HL-60/S4 treated with phorbol 12-myristate 13-acetate at 8.2 ng/mL for 4 days and 3 days (cell line): Measurements from ENCODE around the gene SLC23A2.
"Not testable (repeated sequence)": the region's sequence is repeated elsewhere in the genome, so short reads cannot be mapped to it uniquely, and the experiment has no call there.

ENCODE experiments used
- in situ Hi-C: fragments of 300-500 bp; cut with MboI; formaldehyde crosslinking; loops from 2 replicates; pipeline ENCODE4 v1.15.0; 2022; ENCODE audit warnings: low sequenced_read_pairs

Gene SLC23A2

DNA sequence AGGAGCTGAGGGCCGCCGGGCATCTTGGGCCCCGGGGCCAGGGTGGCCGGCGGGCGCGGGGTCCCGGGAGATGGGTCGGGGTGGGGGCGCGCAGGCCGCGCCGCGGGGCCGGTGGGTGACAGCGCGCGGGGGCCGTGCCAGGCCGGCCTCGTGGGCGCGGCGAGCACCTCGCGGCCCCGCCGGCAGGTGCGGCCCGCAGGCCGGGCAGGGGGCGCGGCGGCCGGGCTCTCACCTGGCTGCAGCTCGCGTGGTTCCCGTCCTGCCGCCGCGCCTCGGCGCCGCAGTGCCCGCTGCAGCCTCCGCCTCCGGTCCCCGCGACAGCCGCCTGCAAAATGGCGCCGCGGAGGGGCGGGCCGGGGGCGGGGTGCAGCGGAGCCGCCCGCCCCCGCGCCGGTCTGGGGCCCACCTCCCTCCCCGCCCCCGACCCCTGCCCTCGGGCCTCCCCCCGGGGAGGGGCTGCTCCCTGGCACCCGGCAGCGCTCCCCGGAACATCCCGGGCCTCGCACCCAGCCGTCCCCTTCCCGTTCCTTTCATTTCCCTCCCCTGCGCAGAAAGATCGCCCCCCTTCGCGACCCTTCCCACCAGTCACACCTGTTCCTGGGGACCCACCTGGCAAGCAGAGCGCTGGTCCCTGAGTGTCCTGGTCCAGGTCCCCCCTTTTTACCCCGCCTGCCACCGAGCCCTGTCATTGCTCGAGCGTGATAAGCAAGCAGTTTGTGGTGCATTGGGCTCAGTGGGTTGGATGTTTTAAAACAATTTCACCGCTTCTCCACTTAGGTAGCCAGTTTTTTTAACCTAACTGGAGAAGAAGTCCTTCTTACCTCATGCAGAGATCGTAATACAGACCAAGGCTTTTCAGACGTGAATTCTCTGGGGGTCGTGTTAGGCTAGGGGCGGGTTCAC lies at the start of gene SLC23A2:
Gene SLC23A2, minus strand, starts transcription at position 337 of the 903 bp plus-strand sequence. CDS start 68,948 bp downstream, outside the sequence.
- in situ Hi-C loops = no loop called here

DNA sequence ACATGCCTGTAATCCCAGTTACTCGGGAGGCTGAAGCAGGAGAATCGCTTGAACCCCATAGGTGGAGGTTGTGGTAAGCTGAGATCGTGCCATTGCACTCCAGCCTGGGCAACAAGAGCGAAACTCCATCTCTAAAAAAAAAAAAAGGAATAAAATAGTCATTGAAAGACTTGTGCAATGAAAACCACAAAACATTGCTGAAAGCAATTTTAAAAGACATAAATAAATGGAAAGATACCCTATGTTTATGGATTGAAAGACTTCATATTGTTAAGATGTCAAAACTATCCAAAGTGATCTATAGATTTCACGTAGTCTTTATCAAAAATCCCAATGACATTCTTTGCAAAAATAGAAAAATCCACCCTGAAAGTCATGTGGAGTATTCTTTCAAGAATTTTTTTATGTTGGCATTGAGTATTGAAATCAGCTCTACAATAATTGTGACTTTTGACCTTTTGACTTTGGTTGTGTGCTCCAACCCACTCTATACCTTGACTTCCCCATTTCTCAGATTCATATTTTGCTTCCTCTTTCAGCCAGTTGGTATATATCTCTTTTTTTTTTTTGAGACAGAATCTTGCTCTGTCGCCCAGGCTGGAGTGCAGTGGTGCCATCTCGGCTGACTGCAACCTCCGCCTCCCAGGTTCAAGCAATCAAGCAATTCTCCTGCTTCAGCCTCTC lies 45.5 kb upstream of the SLC23A2 start:
- in situ Hi-C loops = no loop called here

GRCh38 chr20:5045906-5046305 lies 44.6 kb upstream of the SLC23A2 start:
- in situ Hi-C loops = no loop called here

DNA sequence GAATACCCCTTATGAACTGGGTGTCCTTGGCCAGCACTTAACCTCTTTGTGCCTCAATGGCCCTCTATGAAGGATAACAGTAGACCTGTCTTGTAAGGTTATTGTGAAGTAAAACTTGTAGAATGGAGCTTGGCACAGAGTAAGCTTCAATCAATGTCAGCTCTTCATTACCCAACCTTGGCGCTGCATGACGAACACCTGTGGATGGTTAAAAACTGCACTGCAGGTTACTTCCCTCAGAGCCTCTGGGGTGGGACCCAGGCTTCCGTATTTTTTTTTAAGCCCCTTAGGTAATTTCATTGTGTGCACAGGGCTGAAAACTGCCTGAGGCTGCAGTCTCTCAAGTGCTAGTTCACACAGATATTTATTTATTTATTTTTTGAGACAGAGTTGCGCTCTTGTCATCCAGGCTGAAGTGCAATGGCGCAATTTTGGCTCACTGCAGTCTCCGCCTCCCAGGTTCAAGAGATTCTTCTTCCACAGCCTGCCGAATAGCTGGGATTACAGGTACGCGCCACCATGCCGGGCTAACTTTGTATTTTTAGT lies 42.8 kb upstream of the SLC23A2 start:
- in situ Hi-C loops = no loop called here

- in situ Hi-C loops = no loop called here
Observed at GRCh38 chr20:5041433-5041832, 40.1 kb upstream of the SLC23A2 start.

- in situ Hi-C loops = no loop called here
Observed at GRCh38 chr20:5040345-5040744, 39.0 kb upstream of the SLC23A2 start.

DNA sequence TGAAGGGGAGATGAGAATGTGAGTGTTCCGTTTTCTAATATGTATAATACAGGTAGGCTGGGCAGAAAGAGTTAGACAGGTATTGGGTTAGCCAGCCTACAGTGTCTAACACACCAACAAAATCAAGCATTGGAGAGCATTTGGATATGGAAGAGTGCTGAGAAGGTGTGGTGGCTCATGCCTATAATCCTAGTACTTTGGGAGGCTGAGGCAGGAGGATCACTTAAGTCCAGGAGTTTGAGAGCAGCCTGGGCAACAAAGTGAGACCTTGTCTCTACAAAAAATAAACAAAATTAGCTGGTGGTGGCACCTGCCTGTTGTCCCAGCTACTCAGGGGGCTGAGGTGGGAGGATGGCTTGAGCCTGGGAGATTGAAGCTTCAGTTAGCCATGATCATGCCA lies 38.6 kb upstream of the SLC23A2 start:
- in situ Hi-C loops = no loop called here

DNA sequence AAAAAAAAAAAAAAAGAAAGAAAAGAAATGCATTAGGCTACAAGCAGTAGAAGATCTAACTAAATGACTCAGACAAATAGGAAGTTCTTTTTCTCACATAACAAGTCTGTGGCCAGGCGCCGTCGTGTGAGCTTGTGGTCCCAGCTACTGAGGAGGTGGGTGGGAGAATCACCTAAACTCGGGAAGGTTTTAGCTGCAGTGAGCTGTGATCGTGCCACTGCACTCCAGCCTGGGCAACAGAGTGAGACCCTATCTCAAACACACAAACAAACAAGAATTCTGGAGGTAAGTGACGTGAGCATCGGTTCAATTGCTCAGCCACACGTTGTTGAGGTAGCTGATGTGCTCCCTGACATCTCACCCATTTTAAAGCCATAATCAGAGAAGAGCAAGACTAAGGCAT lies 37.9 kb upstream of the SLC23A2 start:
- in situ Hi-C loops = no loop called here

- in situ Hi-C loops = no loop called here
Observed at GRCh38 chr20:5036828-5037227, 35.5 kb upstream of the SLC23A2 start.

DNA sequence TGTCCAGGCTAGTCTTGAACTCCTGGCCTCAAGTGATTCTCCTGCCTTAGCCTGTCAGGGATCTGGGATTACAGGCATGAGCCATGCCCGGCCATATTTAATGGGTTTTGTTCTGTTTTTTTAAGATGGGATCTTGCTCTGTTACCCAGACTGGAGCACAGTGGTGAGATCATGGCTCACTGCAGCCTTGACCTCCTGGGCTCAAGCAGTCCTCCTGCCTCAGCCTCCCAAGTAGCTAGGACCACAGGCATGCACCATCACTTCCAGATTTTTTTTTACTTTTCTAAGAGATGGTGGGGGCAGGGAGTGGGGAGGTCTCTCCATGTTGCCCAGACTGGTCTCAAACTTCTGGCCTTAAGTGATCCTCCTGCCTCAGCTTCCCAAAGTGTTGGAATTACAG lies 34.2 kb upstream of the SLC23A2 start:
- in situ Hi-C loops = not testable (repeated sequence)

DNA sequence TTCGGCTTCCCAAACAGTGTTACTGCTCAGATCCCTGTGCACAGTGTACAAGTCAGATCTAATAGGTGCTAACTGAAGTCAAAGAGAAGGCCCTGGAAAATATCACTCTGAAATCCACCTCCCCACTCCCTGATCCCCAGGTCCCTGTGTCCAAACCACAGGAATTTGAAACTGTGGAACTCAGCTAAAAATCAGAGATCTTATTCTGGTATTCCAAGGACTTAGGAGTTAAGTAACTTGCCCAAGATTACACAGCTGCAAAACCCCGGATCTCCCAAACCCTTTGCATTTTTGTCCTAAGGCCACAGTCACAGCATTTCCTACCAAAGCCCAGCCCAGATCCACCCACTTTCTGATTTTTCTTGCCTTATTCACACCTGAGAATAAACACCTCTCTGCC lies 32.3 kb upstream of the SLC23A2 start:
- in situ Hi-C loops = no loop called here

DNA sequence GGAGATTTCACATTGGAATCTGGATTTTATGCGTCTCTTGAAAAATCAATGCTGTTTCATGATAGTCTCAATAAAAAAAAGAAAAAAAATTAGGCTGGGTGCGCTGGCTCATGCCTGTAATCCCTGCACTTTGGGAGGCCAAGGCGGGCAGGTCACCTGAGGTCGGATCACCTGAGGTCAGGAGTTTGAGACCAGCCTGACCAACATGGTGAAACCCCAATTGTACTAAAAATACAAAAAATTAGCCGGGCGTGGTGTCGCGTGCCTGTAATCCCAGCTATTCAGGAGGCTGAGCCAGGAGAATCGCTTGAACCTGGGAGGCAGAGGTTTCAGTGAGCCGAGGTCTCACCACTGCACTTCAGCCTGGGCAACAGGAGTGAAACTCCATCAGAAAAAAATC lies 30.4 kb upstream of the SLC23A2 start:
- in situ Hi-C loops = not testable (repeated sequence)

GRCh38 chr20:5031206-5031557 lies 29.9 kb upstream of the SLC23A2 start:
- in situ Hi-C loops = no loop called here

DNA sequence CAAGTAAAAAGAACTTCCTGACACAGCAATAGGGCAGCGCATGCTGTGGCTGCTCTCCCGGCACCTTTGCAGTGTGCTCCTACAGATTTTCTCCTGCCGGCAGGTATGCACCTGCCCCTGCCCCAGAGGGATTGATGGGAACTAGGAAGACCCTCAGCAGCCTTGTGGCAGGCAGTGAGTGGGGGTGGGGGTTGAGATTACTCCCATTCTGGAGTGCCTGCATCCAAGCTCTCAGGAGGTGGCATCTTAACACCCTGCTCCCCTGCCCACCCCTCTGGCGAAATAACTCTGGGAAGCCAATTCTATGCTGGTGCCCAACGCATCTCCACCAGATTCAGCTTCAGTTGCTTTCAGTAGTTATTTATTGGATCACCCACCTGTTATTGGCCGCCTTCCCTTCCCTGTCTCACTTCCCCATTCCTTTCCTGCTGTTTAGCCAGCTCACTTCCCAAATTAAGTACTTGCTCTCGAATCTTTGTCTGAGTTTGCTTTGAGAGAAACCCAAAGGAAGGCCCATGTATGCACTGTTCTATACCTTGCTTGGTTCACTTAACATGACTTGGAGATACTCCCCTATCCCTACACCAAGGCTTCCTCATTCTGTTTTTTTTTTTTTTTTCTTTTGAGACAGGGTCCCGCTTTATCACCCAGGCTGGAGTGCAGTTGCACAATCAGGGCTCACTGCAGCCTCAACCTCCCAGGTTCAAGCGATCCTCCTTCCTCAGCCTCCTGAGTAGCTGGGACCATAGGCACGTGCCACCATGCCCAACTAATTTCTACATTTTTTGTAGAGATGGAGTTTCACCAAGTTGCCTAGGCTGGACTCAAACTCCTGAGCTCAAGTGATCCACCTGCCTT lies 29.3 kb upstream of the SLC23A2 start:
- in situ Hi-C loops = no loop called here

DNA sequence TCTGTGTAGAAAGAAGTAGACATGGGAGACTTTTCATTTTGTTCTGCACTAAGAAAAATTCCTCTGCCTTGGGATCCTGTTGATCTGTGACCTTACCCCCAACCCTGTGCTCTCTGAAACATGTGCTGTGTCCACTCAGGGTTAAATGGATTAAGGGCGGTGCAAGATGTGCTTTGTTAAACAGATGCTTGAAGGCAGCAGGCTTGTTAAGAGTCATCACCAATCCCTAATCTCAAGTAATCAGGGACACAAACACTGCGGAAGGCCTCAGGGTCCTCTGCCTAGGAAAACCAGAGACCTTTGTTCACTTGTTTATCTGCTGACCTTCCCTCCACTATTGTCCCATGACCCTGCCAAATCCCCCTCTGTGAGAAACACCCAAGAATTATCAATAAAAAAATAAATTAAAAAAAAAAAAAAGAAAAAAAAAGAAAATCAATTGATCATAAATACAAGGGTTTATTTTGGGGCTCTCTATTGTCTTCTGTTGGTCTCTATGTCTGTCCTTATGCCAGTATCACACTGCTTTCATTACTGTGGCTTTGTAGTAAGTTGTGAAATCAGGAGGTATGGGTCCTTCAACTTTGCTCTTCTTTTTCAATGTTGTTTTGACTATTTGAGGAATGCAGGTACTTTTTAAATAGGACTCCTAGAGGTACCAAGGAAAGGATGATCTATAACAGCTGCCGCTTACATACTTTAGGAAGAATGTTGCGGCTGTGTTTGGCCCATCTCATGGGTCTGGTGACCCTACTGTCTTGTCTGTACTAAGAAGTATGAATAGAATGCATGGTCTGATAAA lies 27.1 kb upstream of the SLC23A2 start:
- in situ Hi-C loops = not testable (repeated sequence)

DNA sequence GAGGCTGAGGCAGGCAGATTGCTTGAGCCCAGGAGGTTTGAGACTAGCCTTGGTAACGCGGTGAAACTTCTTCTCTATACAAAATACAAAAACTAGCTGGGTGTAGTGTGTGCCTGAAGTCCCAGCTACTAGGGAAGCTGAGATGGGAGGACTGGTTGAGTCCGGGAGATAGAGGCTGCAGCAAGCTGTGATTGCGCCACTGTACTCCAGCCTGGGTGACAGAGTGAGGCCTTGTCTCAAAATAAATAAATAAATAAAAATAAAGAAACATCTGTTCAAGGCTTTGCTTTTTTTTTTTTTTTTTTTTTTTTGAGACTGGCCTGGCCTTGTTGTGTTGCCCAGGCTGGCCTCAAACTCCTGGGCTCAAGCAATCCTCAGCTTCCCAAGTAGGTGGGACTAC lies 23.7 kb upstream of the SLC23A2 start:
- in situ Hi-C loops = no loop called here

DNA sequence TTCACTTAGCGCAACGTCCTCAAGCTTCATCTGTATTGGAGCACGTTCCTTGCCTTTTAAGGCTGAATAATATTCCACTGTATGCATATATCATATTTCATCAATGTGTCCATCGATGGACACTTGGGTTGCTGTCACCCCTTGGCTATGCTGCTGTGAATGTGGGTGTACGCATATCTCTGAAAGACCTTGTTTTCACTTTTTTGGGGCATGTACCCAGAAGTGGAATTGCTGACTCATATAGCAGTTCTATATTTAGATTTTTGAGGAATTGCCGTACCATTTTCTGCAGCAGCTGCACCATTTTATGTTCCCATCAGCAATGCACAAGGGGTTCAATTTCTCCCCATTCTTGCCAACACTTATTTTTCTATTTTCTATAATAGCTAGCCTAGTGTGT lies 22.8 kb upstream of the SLC23A2 start:
- in situ Hi-C loops = no loop called here

DNA sequence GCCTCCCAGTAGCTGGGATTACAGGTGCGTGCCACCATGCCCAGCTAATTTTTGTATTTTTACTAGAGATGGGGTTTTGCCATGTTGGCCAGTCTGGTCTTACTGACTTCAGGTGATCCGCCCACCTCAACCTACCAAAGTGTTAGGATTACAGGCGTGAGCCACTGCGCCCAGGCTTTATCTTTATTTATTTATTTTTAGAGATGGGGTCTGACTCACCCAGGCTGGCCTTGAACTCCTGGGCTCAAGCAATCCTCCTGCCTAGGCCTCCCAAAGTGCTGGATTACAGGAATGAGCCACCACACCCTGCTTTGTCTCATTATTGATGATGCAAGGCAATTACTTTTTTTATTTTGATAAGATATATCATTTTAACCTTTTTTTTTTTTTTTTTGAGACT lies 21.9 kb upstream of the SLC23A2 start:
- in situ Hi-C loops = not testable (repeated sequence)

DNA sequence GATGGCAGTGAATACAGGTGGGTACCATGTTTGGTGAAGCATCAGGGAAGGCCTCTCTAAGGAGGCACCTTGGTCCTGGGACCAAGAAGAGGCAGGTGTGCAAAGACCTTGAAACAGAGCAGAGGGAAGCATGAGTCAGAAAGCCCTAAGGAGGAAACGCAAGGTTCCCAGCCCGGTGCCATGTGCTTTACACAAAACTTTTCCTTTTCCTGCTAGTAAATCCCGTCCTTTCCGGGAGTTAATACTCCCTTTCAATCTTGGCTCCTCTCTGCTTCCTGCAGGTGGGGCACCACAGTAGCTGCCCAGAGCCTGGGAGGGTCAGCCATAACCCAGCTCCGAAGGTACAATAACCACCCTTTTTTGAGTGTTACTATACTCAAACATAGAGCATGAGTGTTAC lies 19.4 kb upstream of the SLC23A2 start:
- in situ Hi-C loops = no loop called here
